GM10266 (cell line): ENCODE measurements around the gene TJP3.

Experiments
- DNase-seq: peaks from one replicate; pipeline ENCODE4 v3.0.0; 2012; ENCODE audit errors: extremely low spot score
- TF ChIP-seq, protein P1 (sequence below): IDR thresholded peaks from 2 replicates; pipeline ENCODE4 v1.5.1; 2012; ENCODE audit warnings: mild to moderate bottlenecking, low read depth; ENCODE audit not compliant: control insufficient read depth, insufficient read depth; ENCODE audit errors: missing control alignments

TJP3 gene

DNA sequence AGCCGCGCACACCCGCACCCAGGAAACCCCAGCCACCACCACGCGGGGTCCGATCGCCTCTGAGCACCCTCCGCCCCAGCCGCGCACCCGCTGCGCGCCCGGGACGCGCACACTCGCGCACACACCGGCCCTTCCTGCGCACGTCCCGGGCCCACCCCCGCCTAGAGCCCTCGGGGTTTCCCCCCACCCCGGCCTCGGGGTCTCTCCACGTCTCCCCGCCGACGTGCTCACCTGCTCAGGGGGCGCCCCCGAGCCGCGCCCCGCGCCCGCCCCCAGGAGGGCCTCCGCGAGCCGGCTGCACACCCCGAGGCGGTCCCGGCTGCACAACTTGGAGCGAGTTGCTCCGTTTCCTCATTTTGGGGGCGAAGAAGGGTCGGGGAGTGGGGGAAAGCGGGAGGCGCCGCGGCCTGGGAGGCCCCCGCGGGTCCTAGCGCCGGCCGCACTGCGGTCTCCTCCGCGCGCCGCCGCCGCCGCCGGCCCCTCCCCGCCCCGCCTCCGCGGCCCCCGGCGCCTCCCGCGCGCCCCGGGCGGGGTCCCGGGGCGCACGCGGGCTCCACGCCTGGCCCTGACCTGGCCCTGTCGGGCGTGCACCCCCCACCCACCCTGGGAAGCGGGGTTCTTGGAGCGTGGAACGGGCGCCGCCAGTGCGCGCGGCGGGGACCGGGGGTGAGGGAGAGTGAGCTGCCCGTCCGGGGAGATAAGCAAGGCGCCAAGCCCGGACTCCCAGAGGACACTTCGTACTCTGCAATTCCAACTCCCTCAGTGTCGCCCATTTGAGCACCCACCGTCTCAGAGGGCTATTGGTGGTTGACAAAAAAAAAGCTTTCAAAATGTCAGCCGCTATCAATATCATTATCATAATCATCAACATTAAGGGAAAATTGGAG lies 78.0 kb downstream of the TJP3 start, which contains the start of gene MATK:
Gene MATK (minus strand): TSS at position 444 of the 887 bp plus-strand sequence. CDS start 1,246 bp downstream, outside the sequence.
- DNase-seq = peak; percentile 74
- TF ChIP-seq, protein P1, sequence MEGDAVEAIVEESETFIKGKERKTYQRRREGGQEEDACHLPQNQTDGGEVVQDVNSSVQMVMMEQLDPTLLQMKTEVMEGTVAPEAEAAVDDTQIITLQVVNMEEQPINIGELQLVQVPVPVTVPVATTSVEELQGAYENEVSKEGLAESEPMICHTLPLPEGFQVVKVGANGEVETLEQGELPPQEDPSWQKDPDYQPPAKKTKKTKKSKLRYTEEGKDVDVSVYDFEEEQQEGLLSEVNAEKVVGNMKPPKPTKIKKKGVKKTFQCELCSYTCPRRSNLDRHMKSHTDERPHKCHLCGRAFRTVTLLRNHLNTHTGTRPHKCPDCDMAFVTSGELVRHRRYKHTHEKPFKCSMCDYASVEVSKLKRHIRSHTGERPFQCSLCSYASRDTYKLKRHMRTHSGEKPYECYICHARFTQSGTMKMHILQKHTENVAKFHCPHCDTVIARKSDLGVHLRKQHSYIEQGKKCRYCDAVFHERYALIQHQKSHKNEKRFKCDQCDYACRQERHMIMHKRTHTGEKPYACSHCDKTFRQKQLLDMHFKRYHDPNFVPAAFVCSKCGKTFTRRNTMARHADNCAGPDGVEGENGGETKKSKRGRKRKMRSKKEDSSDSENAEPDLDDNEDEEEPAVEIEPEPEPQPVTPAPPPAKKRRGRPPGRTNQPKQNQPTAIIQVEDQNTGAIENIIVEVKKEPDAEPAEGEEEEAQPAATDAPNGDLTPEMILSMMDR = no peak

DNA sequence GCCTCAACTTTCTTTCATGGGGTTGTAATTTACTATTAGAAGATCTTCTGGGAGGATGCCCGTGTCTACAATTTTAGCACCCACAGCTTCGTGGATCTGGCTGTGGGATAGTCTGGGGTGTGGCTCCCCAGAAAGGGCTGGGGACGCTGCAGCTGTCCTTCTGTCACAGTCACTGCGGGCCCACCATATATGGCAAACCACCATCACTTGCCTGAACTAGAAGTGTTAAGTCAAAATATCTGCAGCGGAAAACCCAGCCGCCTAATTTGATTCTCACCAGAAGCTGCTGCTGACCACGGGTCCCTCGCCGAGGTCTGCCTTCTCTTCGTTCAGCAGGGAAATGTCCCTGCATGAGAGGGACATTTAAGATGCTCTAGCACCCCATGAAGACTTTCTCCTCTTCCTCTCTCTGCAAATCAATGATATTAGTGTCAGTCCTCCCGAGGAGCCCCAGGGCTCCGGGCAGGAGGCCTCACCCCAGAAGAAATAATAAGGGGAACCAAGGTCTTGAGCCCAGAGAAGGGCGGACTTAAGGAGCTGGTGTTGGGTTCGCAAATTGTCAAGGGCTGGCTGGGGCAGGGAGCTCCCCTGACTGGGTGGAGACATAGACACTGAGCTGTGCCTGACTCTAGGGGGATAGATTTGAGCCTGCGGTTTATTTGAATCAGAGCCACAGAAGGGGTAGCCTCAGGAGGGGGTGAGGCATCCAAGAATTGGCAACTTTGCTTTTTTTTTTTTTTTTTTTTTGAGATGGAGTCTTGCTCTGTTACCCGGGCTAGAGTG lies 81.0 kb downstream of the TJP3 start:
- no peak for DNase-seq
- TF ChIP-seq, protein P1 = no peak

DNA sequence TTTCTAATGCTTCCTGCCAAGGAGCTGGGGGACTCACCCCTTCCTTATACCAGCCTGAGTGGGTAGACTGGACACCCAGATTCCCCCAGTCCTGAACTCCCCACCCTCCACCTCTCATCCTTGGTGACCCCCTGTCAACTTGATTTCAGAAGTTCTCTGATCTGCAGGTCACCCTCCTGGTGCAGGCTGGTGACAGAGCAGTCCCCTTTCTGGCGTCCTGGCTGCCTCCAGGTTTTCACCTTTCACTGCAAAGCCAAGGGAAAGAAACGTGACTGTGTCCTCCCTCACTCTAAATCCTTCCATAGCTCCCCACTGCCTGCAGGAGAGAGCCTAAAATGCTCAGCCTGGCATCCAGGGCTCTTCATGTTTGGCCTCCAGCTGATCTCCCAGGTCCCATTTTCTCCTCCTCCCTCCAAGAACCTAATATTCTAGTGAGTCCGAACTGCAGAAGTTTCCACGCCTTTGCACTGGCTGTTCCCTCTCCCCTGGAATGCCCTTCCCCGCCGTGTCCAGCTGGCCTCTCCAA lies 82.1 kb downstream of the TJP3 start:
- TF ChIP-seq, protein P1 = no peak
- DNase-seq = no peak

DNA sequence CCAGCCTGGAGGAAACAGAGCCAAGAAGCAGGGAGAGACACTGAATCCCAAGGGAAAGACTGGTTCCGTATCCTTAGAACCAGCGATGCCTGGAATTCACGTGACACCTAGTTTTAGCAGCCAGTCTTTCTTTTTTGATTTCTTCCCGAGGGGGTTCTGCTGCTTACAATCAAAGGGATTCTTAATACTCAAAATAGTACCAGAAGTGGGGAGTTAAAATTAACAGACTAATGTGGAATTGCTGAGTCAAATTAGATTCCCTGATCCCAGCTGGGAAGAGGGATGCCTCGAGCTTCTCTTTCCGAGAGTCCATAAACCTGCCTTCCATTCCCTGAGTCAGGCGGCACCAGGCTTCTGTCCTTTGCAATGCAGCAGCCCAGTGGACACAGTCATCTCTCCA lies 82.8 kb downstream of the TJP3 start:
- TF ChIP-seq, protein P1 = no peak
- DNase-seq = no peak

DNA sequence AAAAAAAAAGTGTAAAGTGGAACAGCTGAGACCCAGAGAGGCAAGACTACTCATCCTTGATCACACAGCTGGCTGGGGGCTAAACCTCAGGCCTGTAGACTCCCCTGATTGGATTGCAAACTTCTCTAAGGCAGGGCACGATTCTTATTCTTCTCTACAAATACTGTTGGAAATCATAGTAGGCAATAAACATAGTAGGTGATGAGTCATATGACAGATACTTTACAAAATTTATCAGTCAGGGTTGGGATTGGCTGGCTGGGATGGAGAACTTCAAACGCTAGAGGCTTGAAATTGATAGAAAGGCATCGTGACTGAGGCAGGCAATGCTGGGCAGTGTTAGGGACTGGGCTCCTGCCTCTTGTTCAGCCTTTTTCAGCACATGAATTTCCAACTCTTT lies 83.9 kb downstream of the TJP3 start:
- TF ChIP-seq, protein P1 = no peak
- no peak for DNase-seq

DNA sequence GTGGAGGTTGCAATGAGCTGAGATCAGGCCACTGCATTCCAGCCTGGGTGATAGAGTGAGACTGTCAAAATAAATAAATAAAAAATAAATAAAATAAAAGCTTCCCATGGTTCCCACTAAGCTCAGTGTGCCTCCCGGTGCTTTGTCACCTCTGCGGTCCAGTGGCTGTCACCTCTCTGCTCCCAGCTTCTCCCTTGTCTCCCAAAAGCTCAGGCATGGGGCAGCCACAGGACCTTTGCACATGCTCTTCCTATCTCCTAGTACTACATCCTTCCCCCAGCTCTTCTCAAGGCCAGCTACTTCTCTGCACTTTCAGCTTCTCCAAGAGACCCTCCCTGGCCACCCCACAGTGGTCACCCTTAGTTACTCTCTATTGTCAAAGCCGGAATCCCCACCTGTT lies 85.6 kb downstream of the TJP3 start:
- DNase-seq = no peak
- TF ChIP-seq, protein P1 = no peak
